SU-DHL-6 (cell line): Measurements from ENCODE around the gene STK26.
"Not testable (repeated sequence)": the region's sequence is repeated elsewhere in the genome, so short reads cannot be mapped to it uniquely, and the experiment has no call there.

Experiments used
- EZH2phosphoT487 ChIP-seq: fragments of 200-600 bp; sonication (generic), shearing (Covaris generic); conservative IDR thresholded peaks from 2 replicates; pipeline ENCODE4 v1.6.1; 2018; ENCODE audit warnings: mild to moderate bottlenecking, antibody characterized with exemption, low read length, moderate library complexity, mixed read lengths
- TF ChIP-seq, protein P1 (sequence below): fragments of 200-600 bp; sonication (generic); IDR thresholded peaks from one replicate; pipeline ENCODE4 v1.5.1; 2017; ENCODE audit warnings: antibody characterized with exemption, mild to moderate bottlenecking, low read length, moderate library complexity; ENCODE audit not compliant: insufficient read depth, poor library complexity, severe bottlenecking

- TF ChIP-seq EZH2phosphoT487: not testable (repeated sequence)
- TF ChIP-seq, protein P1, sequence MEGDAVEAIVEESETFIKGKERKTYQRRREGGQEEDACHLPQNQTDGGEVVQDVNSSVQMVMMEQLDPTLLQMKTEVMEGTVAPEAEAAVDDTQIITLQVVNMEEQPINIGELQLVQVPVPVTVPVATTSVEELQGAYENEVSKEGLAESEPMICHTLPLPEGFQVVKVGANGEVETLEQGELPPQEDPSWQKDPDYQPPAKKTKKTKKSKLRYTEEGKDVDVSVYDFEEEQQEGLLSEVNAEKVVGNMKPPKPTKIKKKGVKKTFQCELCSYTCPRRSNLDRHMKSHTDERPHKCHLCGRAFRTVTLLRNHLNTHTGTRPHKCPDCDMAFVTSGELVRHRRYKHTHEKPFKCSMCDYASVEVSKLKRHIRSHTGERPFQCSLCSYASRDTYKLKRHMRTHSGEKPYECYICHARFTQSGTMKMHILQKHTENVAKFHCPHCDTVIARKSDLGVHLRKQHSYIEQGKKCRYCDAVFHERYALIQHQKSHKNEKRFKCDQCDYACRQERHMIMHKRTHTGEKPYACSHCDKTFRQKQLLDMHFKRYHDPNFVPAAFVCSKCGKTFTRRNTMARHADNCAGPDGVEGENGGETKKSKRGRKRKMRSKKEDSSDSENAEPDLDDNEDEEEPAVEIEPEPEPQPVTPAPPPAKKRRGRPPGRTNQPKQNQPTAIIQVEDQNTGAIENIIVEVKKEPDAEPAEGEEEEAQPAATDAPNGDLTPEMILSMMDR: not testable (repeated sequence)
Measured at GRCh38 chrX:132010213-132010612, 12.9 kb upstream of the STK26 start.
